Kidney epithelial cell (primary cell): ENCODE results near the gene CAMK4. TPM values are rescaled to one million over a fixed set of nuclear protein-coding genes. Genes with fewer than 3 reads are reported as not detected.

ENCODE experiments used
- DNase-seq: peaks from one replicate; pipeline ENCODE4 v3.0.0-alpha.2; 2010; ENCODE audit warnings: low read depth
- H3K27me3 ChIP-seq: 2 replicates; pipeline ENCODE4 v1.6.0; 2011; ENCODE audit warnings: low read length; ENCODE audit not compliant: control insufficient read depth, insufficient read depth
- H3K36me3 ChIP-seq: 2 replicates; pipeline ENCODE4 v1.5.1; 2011; ENCODE audit warnings: low read length; ENCODE audit not compliant: control insufficient read depth, insufficient read depth
- H3K4me3 ChIP-seq: 2 replicates; pipeline ENCODE4 v1.5.1; 2011; ENCODE audit warnings: low read depth, mild to moderate bottlenecking, control low read depth, low read length
- CTCF ChIP-seq: IDR thresholded peaks from 2 replicates; pipeline ENCODE4 v1.5.1; 2011; ENCODE audit warnings: mild to moderate bottlenecking, moderate library complexity, low read length, control low read depth, inconsistent platforms; ENCODE audit not compliant: insufficient read depth, poor library complexity, severe bottlenecking
- total RNA-seq: library from RNA; depleted of rRNA; stranded (reverse); fragments of >200 nt; gene quantifications from 2 replicates; pipeline ENCODE4 v1.2.3, GENCODE V29; 2015

CAMK4 gene
- total RNA-seq, 1 donor from 2014 or later = 0.75 TPM

DNA sequence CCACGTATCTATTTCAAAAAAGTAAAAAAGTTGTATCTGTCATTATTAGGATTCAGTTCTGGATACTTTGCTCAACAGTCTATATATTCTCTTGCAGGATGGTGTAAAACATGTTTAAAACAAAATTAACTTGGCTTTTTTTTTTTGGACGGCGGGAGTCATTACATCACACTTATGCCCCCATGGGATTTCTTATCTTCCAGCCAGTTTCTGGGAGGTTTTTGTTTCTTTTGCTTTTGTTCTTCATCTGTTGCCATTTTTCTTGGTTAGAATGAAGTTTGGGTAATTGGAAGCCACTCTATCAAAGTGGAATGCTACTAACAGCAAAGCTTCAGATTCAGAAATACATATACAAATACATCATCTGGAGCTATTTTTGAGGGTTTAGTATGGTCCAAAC, 289.9 kb downstream of the CAMK4 start:
- no peak for DNase-seq
- Histone ChIP-seq H3K36me3 (no peaks in the 10 kb centered on the region), H3K4me3 (no peak overlapping the region), H3K27me3 (no peaks in the 10 kb centered on the region)
- no peak for TF ChIP-seq CTCF

- DNase-seq = no peak
- Histone ChIP-seq H3K27me3 (no peaks in the 10 kb centered on the region), H3K4me3 (no peak overlapping the region), H3K36me3 (no peaks in the 10 kb centered on the region)
- TF ChIP-seq CTCF = no peak
Measured at GRCh38 chr5:111517853-111518501, 293.8 kb downstream of the CAMK4 start.

DNA sequence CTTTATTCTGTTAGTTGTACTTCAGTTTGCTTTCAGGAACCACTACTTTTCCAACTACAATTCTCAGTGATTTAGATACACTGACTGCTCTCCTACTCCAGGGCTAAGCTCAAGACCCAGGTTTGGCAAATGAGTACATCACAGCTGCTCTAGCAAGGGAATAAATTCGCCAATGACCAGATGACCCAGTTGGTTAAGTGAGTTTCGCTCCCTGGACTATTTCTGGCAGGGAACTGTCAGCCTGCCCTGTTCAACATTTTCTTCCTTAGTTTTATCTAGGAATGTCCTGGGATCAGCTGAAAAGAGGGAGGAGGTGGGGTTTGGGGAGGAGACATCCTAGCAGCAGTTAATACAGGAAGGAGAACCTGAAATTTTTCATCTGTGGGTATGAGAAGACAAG, 294.6 kb downstream of the CAMK4 start:
- no peaks in the 10 kb centered on the region for H3K36me3 ChIP-seq
- TF ChIP-seq CTCF = no peak
- H3K4me3 ChIP-seq = no peak overlapping the region
- DNase-seq = no peak
- no peaks in the 10 kb centered on the region for H3K27me3 ChIP-seq

DNA sequence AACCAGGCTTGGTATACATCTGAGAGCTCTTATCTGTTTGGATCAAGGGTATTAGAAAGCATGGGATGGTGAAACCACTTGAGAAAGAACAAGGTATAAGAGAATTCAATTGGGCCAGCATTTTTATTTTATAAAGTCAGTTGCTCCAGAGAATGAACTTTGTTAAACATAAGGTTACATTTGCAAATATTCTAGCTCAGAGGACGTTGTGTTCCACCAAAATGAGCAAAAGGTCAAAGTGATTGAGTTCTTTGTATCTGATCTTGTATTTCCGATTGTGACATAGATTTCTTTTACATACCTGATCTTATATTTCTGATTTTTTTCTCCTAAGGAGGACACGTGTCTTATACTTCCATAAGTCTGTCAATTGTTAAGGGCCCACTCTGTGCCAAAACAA, 296.7 kb downstream of the CAMK4 start:
- no peak for DNase-seq
- Histone ChIP-seq H3K36me3 (no peaks in the 10 kb centered on the region), H3K27me3 (no peaks in the 10 kb centered on the region), H3K4me3 (no peak overlapping the region)
- TF ChIP-seq CTCF = no peak

GRCh38 chr5:111528056-111528455, 303.9 kb downstream of the CAMK4 start:
- Histone ChIP-seq H3K27me3 (no peaks in the 10 kb centered on the region), H3K4me3 (no peak overlapping the region), H3K36me3 (no peaks in the 10 kb centered on the region)
- DNase-seq = no peak
- TF ChIP-seq CTCF = no peak

- TF ChIP-seq CTCF = no peak
- DNase-seq = peak; percentile 79
- Histone ChIP-seq H3K36me3 (no peaks in the 10 kb centered on the region), H3K27me3 (no peaks in the 10 kb centered on the region), H3K4me3 (no peak overlapping the region)
Measured at GRCh38 chr5:111530298-111530740, 306.1 kb downstream of the CAMK4 start.
